ENCODE data around the gene MDGA2.

The MDGA2 gene

DNA sequence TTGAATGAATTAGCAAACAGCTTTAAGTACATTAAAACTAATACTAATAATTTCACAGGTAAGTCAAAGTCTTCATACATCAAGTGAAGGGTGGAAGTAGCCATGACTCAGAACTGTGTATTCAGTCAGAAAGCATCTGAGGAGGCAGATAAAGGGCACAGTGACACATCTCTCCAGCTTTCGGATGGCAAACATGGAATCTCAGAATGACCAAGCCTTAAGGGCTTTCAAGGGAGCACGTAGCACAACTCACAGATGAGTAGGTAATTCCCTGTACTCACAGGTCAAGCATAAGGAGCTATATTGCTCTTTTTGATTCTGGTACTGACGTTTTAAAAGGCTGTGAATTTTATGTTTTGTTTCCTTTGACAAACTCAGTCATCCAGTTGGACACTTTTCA is 56.0 kb downstream of the MDGA2 start:
- DNase-seq (ENCODE audit: low read depth), result no peak

DNA sequence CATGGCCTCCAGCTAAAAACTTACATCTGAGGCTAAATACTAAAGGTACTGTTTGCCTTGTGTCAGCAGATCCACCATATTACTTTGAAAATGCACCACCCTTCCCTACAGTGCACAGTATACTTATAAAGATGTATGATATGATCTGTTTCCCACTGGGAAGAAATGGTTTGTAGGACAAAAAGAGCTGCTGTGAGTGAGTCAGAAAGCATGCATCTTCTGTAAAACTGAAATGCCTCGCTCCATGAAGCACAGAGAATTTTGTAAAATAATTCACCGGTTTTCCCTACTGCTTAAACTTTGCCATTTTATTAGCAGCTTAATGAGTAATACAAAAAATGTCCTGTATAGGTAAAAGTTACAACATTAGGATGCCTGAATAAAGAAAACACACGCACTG is 68.8 kb downstream of the MDGA2 start:
- no peak for DNase-seq (ENCODE audit: low read depth)

DNA sequence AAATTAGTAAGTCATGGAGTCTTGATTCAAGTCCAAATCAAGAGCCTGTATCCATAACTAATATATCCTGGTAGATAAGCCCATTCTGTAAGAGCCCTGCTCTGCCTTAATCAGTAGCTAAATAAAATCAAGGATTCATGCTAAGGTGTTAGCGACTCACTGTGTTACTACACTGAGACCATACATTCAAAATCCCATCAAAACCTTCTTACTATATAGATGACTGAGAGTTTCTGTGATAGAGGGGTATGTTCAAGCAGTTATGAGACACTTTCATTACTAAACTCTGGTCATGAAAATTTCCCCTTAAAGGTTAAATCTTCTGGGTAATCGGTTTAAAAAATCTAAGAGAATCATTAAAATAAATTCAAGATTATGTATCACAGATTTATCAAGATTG is 78.5 kb downstream of the MDGA2 start:
- no peak for DNase-seq (ENCODE audit: low read depth)

DNA sequence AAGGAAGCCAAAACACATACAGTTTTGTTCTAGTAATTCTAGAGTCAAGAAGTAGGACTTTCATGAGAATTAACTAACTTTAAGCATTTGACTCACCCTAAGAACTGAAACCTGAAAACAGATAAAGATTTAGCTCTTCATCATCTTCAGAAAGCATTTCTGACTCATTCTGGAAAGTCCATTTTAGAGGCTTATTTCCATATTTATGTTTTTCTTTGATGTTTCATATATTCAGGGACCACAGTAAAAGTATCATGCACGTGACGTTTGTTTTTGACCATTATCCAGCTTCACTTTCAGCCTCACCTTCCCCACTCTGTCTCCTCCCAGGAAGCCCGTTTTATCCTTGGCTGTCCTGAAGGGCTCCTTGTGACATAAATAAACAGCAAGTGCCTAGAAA is 79.2 kb downstream of the MDGA2 start:
- no peak for DNase-seq (ENCODE audit: low read depth)

DNA sequence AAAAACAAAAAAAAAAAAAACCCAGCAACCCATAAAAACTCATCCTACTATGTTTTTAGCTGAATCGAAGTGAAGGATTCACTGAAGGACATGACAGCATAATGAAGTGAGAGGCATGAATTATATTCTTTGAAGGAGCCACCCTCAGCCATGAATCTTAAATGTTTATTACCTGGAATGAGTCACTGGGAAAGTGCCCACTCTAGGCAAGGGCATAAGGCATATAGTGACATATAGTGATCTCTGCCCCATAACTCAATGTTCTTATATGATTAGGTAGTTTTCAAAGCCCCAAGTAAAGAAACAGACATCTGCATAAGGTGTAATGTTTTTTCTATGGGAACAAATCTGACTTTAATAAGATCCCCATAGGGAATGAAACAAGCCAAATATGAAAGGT is 79.9 kb downstream of the MDGA2 start:
- no peak for DNase-seq (ENCODE audit: low read depth)

DNA sequence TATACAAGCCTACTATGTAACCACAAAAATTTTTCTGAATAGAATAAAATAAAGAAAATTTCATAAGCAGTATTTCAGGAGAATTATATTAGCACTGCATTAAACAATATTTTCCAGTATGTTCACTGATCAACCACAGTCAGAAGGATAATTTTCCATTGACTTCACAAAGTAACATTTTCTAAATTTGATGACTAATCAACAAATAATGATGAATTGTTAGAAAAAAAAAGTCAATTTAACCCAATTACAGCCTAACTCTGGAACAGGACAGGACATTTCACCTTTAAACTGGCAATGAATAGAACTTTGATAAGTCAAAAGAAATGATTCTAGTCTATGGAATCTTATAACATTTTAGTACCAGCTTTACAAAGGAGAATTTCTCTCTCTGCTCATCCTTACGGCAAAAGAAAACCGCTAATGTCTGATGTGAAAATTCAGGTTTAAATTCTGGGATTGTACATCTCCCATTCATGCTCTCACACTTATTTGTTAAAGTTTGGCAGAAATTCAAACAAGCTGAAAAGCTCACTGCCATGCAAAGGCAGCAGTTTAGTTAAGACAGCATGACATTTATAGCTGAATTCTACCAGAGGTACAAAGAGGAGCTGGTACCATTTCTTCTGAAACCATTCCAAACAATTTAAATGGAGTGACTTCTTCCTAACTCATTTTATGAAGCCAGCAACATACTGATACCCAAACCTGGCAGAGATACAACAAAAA is 84.5 kb downstream of the MDGA2 start:
- DNase-seq (ENCODE audit: low read depth), result no peak

DNA sequence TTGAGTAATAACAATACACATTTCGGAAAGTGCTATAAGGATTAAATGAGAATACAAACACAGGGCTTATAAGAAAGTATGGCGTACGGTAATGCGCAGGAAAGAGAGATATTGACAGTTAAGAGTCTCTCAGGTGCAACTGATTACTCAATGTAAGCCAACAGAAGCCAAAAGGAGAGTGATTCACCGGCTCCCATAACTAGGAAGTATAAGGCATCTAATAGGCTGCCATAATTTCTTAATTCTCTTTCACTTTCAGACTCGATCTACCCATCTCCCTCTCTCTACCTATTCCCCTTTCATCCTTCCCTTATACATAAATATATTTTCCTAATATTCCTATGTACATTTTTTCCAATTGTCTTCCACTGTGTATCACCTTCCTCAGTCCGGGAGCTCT is 90.0 kb downstream of the MDGA2 start:
- no peak for DNase-seq (ENCODE audit: low read depth)

DNA sequence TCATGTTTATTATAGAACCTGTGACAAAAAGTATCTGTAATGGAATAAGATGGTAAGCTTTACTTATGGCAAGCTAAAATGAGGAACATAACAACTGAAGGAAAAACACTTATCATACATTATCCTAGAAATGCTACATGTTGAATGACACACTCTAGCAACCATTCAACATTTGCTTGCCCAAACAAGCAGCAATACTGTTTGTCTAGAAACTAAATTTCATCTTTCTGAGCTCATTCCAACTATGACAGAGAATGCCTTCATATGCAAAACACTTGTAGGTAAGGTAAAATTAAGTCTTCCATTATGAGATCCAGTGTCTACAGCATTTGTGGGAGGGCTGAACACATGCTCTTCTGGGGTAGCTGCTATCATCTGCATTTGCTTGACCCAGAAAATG is 108.1 kb downstream of the MDGA2 start:
- no peak for DNase-seq (ENCODE audit: low read depth)

DNA sequence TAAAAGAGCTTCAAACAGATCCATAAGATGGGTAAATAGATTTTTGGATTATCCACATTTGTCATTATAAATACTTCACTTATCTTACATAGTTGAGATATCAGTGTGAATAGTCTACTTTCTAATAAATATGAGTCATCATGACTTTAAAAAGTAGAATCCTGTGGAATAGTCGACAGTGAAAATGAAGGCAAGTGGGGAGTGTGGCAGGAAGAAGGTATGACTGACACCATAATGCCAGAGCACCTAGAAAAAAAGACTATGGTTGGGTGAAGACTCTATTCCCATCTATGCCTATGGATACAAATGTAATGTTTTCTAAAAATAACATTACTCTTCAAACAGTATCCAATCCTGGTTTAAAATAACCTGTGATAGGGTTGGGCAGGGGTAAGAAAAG is 117.5 kb downstream of the MDGA2 start:
- no peak for DNase-seq (ENCODE audit: low read depth)

DNA sequence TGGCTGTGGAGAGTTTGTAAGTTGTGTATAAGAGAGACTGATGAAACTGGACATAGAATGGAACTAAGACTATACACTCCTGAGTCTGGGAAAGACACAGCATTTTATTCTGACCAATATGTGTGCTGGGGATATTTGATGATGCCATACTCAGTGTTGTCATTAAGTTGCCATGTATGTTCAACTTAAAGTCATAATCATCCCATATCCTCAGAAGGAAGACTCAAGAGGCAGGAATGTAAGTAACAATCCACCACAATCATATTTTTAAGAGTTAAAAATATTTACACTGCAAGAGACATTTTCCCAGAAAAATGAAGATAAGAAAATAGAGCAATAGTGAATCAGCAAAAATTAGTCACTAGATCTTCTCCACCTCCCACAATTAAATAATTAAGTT is 120.1 kb downstream of the MDGA2 start:
- DNase-seq (ENCODE audit: low read depth), result no peak

DNA sequence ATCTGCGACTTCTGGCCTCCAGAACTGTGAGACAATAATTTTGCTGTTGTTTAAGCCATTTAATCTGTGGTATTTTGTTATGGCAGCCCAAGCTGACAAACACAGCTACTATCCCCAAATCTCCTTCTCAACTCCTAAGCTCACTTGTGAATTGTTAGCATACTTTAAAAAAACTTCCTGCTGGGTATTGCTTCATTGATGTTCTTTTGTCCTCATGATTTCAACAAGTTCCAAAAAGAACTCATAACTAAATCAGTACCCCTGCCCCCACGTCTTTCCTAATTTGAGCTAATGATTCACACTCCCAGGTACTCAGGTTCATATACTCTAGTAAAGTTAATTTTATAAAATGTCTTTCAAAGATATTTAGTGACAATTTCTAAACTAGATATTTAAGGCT is 125.5 kb downstream of the MDGA2 start:
- DNase-seq (ENCODE audit: low read depth), result no peak

DNA sequence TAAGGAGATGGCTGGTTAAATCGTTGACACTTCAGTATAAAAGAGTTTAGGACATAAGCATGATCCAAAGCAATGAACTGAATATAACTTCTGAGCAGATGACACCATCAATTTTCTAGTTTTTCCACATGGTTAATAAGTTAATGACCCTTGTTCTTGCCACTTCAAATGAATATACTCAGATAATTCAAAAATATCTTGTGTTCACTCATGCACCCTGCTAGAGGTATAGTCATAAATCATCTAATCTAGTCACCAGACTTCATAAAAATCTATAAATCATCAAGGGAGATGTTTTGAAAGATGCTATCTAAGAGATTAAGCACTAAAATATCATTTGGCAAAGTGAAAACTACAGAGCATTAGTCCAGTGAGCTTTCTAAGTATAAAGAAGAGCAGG is 131.9 kb downstream of the MDGA2 start:
- DNase-seq (ENCODE audit: low read depth), result no peak

DNA sequence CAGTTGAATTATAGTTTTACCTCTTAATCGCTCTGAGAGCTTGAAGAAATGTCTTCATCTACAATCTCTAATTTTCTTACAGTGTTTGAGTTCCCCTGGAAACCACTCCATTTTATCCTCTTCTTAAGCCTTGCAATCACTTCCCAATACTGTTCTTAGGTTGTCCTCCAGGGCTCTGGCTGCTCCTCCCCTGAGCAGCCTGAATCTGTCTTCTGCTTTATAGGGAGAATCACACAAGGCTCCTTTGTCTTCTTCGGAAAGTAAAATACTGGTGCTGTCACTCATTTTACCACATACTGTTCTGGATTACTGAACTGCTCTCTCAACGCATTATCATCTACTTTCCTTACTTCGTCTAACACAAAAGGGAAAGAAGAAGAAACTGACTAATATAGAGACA is 133.7 kb downstream of the MDGA2 start:
- DNase-seq (ENCODE audit: low read depth), result no peak

DNA sequence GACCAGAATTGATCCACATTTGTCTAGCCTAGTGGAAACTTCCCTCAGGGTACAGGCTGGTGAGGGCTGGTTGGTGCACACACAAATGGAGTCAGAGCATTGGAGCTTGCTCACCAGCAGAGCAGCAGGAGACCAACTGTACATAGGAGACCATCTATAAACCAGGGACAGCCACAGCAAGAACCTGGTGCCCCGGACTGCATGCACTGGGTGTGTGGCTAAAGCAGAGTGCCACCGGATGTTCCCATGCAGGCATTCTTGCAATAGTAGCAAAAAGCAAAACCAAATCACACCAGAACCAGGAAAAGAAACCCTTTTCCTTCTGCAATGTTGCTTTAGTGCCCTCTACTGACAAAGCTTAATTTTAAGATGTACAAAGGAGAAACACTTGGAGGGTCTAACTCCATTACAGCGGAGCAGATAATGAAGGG is 136.4 kb downstream of the MDGA2 start:
- no peak for DNase-seq (ENCODE audit: low read depth)

DNA sequence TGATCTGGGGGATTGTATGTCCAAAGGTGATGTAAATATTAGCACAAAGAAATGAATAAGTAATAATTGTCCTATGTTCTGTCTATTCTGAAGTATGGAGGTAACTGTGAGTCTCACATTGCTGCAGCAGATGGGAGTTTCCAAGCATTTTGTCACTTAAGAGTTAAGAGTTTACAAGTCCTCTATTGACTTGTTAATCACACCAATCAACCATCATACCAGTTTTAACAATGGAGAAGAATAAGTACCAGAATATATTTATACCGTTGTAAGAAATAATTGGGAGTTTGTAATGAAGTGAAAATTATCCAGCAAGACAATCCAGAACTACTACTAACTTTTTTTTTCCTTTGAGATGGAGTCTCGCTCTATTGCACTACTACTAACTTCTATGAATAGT is 139.1 kb downstream of the MDGA2 start:
- no peak for DNase-seq (ENCODE audit: low read depth)

DNA sequence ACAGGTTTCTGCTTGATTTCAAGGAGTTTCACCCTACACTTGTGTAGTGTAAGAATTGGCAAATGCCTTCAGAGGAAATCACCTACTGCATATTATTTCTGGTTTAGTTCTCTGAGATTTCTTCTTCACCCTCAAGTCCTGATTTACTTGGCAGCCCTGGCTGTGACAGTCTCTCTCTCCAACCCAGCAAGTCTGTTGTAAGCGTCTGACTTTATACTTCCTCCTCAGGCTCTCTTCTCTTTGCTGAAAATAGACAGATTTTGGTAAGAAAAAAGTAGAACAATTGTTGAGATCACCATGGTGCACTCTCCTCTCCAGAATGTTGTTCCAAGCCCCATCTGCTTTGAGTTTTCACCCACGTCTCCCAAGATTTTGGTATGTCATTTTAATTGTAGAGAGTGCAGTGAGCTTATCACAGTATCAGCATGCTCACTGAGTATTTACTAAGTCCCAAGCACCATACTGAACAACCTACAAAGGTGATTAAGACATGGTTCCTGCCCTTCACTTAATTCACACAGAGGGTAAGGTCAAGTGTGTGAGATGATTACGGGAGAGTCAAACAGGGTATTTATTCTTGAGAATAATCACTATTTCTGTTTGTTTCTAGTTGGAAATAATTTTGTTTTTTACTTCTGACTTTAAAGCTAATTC is 148.7 kb downstream of the MDGA2 start:
- DNase-seq (ENCODE audit: low read depth), result no peak

DNA sequence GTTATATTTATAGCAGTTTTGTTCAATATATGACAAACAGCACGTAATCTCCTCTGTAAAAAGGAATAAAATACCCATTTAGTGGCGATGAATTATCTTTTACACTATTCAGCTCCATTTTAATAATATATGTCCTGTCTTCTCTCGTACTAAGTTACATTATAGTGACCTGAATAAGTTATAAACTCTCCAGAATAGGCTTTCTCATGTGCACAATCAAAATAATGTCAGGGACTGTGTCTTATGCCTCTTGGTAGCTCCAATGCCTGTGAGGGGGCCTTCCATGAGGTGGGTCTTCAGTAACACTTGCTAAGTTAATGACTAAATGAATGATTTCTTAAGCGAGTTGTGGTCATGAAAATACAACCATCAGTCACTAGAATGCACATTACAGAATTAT is 150.9 kb downstream of the MDGA2 start:
- DNase-seq (ENCODE audit: low read depth), result no peak

DNA sequence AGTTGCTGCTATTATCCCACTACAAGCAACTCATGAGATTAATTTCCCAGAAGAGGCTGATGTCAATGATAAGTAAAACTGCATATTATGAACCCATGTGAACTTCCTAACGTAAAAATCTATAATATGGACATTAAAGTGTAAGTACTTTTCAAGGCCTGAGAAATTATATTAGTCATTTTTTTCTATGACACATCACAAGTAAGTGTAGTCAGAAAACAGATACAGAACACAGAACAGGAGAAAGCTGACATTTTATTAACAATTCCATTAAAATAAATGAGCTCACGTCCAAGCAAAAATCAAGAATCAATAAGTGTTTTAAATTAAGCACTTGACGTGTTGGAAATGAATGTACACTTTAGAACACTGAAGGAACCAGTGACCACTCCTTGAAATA is 155.0 kb downstream of the MDGA2 start:
- DNase-seq (ENCODE audit: low read depth), result no peak

DNA sequence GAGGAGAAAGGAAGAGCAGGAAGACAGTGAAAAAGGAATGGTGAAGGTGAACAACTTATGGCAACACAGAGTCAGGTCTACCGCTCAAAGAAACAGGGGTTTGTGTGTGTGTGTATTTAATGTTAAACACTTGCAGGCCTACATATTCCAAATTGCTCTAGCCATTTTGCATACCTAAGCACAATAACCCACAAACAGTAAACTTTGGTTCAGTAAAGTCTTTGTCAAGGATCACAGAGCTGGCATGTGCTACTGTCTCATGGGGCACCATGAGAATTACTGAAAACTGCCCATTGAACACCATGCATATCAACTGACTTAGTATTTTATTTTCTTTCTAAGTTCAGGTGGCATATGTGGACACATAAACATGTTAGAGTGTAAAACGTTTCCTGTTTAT is 163.6 kb downstream of the MDGA2 start:
- no peak for DNase-seq (ENCODE audit: low read depth)

DNA sequence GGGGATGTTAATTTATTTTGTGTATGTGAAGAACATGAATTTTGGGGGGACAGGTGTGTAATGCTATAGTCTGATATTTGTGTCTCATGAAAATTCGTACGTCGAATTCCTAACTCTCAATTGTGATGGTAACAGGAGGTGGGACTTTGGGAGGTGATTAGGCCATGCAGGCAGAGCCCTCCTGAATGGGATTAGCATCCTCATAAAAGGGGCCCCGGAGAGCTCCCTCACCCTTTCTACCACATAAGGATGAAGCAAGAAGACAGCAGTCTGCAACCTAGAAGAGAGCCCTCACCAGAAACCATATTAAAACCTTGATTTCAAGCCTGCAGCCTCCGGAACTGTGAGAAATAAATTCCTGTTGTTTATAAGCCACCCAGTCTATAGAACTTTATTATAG is 165.4 kb downstream of the MDGA2 start:
- DNase-seq (ENCODE audit: low read depth), result no peak

DNA sequence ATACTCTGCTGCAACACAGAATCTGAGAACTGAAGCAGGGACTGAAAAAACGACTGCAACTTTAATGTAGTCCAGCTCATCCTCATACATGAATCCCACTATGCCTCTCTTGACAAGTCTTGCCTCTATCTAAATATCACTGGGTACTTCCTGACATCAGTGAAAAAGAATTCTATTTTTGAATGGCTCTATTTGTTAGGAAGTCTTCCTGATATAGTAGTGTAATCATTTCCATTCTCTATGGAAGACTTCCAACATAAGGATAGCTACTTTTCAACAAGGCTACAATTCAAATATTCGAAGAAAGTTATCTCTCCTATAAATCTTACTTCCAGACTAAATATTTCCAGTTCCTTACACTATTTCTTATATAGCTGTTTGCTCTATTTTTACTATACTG is 167.5 kb downstream of the MDGA2 start:
- DNase-seq (ENCODE audit: low read depth), result no peak

DNA sequence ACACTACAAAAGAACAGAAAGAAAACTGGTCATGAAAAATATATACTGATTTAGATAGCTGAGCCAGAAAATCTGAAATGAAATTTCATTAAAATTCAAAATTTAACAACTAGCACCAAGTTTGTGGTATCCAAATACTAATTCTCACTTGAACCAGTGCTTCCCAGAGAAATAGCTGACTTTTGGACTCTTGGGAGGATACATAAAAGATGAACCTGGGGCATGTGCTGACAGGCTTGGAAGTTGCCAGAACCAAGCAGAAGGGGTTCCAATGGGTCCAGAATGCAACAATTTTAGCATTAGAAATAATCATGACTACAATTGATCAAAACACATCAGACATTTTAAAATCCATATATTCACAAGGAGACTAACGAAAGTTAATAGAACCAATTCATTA is 175.0 kb downstream of the MDGA2 start:
- no peak for DNase-seq (ENCODE audit: low read depth)

DNA sequence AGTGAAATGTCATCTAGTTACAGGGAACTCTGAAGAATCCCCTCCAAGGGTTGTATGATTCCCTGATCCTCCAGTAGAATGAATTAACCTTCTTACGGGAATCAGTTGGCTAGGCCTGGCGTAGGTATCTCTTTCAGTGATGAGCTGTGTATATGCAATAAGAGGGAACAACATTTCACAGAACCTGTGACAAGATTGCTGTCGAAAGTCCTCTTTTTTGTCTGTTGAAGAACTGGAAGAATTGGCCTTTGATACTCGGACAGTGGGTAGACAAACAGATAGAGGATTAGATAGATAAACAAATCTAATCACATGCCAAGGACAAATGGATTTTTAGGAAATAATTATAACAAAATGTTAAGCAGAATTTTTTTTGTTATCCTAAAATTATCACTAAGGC is 184.6 kb downstream of the MDGA2 start:
- DNase-seq (ENCODE audit: low read depth), result no peak

DNA sequence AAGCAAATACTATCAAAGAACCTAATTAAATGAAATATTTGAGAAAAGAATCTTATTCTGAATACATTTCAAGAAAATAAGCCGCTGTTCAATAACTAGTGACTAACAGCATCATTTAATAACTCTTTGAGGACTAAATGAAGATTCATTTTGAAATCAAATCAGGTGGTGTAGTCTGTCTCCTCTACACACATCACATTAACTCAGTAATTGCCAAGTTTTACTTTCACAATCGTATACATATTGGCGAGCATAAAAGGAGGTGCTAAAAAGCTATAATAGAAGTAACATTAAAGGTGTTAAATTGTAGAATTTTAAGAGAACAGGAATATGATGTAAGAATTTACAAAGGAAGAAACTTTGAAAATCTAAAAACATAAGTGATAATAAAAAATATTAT is 185.1 kb downstream of the MDGA2 start:
- DNase-seq (ENCODE audit: low read depth), result no peak

Measured in stromal cell of bone marrow (primary cell).